A549 (cell line): ENCODE data around the gene ABHD11.

ENCODE experiments used
- CEBPB ChIP-seq, 2 experiments: fragments of >200 bp in 1 of 2; sonication (Bioruptor Twin) in 1 of 2; formaldehyde crosslinking in 1 of 2; IDR thresholded peaks; 2 replicates each; pipeline ENCODE4 v1.6.1; 2012 to 2016
- CHD2 ChIP-seq: fragments of 150-350 bp; IDR thresholded peaks from 2 replicates; pipeline ENCODE4 v1.6.1; 2014; ENCODE audit warnings: low read length; ENCODE audit not compliant: partially characterized antibody
- RAD21 ChIP-seq, 2 experiments: fragments of >200 bp in 1 of 2; sonication (Bioruptor Twin) in 1 of 2; formaldehyde crosslinking in 1 of 2; IDR thresholded peaks in 1 of 2; conservative IDR thresholded peaks in 1 of 2; 2 replicates in 1 of 2; 3 replicates in 1 of 2; pipeline ENCODE4 v1.6.1; 2012 to 2018; ENCODE audit warnings: inconsistent platforms in 1 of 2
- RARB ChIP-seq: fragments of 250-450 bp; sonication (Bioruptor Pico); IDR thresholded peaks from 2 replicates; pipeline ENCODE4 v1.8.0; 2021; ENCODE audit warnings: mild to moderate bottlenecking, moderate library complexity
- SMC3 ChIP-seq: fragments of >200 bp; sonication (Bioruptor Twin); formaldehyde crosslinking; IDR thresholded peaks from 3 replicates; pipeline ENCODE4 v1.6.1; 2018; ENCODE audit warnings: inconsistent platforms

- TF ChIP-seq SMC3 = no peak
- no peak for TF ChIP-seq RAD21 (conservative IDR thresholded peaks at IDR 0.05 in 1 of 2, IDR thresholded peaks at IDR 0.05 in 1 of 2)
- TF ChIP-seq RARB = no peak
- TF ChIP-seq CEBPB (IDR thresholded peaks at IDR 0.05) = no peak
- no peak for TF ChIP-seq CHD2
These were observed 3.0 kb upstream of the ABHD11 start for GRCh38 chr7:73741600-73741999.
